Measurements from ENCODE around the gene DCTN1.

- no peak for TF ChIP-seq CTCF (conservative IDR thresholded peaks at IDR 0.05; ENCODE audit: low read depth, low read length)
- TF ChIP-seq EZH2 (IDR thresholded peaks at IDR 0.05; ENCODE audit: borderline replicate concordance, low read depth, low read length, poor library complexity, severe bottlenecking), result no peak
Measured at GRCh38 chr2:74407682-74408081, 27.6 kb upstream of the DCTN1 start.
